Measurements from ENCODE around the gene BMPR1A. TPM values are rescaled to one million over a fixed set of nuclear protein-coding genes. Genes with fewer than 3 reads are reported as not detected.

BMPR1A gene
- total and polyA plus RNA-seq, 2 experiments from 2014 or later, result 14.2 to 82.5 TPM

- ATAC-seq, result no peak
- peaks cover 65% of the 10 kb centered on the region for H3K4me1 Mint-ChIP-seq
- Histone ChIP-seq H3K4me2 (peak overlapping the region; percentile 10; the same call in 1 of the 2 replicates), H3F3A (replicated peaks; ENCODE audit: low read depth) (no peaks in the 10 kb centered on the region), H3K36me3 (ENCODE audit: insufficient read depth) (no peaks in the 10 kb centered on the region), H4K20me1 (replicated peaks; ENCODE audit: insufficient read depth) (peaks cover 55% of the 10 kb centered on the region), H2AFZ (no peak overlapping the region), H3K27me3 (ENCODE audit: insufficient read depth) (no peaks in the 10 kb centered on the region), H3K4me3 (no peak overlapping the region), H3K27ac (ENCODE audit: low read depth) (peak overlapping the region; percentile 29; the same call in 1 of the 2 replicates), H3K79me2 (replicated peaks; ENCODE audit: insufficient read depth) (peaks cover 100% of the 10 kb centered on the region), H3K4me1 (ENCODE audit: insufficient read depth) (peaks cover 70% of the 10 kb centered on the region), H3K9me2 (ENCODE audit: insufficient read depth) (no peaks in the 10 kb centered on the region)
- peak; percentile 63 for DNase-seq (ENCODE audit: low spot score)
- H3K27me3 Mint-ChIP-seq (ENCODE audit: insufficient read depth, low read depth, poor library complexity), result peaks cover 4% of the 10 kb centered on the region
- no peaks in the 10 kb centered on the region for H3K9me3 Mint-ChIP-seq
- no peak overlapping the region for H3K4me3 Mint-ChIP-seq
- H3K27ac Mint-ChIP-seq, result no peak overlapping the region
- TF ChIP-seq, protein P1, sequence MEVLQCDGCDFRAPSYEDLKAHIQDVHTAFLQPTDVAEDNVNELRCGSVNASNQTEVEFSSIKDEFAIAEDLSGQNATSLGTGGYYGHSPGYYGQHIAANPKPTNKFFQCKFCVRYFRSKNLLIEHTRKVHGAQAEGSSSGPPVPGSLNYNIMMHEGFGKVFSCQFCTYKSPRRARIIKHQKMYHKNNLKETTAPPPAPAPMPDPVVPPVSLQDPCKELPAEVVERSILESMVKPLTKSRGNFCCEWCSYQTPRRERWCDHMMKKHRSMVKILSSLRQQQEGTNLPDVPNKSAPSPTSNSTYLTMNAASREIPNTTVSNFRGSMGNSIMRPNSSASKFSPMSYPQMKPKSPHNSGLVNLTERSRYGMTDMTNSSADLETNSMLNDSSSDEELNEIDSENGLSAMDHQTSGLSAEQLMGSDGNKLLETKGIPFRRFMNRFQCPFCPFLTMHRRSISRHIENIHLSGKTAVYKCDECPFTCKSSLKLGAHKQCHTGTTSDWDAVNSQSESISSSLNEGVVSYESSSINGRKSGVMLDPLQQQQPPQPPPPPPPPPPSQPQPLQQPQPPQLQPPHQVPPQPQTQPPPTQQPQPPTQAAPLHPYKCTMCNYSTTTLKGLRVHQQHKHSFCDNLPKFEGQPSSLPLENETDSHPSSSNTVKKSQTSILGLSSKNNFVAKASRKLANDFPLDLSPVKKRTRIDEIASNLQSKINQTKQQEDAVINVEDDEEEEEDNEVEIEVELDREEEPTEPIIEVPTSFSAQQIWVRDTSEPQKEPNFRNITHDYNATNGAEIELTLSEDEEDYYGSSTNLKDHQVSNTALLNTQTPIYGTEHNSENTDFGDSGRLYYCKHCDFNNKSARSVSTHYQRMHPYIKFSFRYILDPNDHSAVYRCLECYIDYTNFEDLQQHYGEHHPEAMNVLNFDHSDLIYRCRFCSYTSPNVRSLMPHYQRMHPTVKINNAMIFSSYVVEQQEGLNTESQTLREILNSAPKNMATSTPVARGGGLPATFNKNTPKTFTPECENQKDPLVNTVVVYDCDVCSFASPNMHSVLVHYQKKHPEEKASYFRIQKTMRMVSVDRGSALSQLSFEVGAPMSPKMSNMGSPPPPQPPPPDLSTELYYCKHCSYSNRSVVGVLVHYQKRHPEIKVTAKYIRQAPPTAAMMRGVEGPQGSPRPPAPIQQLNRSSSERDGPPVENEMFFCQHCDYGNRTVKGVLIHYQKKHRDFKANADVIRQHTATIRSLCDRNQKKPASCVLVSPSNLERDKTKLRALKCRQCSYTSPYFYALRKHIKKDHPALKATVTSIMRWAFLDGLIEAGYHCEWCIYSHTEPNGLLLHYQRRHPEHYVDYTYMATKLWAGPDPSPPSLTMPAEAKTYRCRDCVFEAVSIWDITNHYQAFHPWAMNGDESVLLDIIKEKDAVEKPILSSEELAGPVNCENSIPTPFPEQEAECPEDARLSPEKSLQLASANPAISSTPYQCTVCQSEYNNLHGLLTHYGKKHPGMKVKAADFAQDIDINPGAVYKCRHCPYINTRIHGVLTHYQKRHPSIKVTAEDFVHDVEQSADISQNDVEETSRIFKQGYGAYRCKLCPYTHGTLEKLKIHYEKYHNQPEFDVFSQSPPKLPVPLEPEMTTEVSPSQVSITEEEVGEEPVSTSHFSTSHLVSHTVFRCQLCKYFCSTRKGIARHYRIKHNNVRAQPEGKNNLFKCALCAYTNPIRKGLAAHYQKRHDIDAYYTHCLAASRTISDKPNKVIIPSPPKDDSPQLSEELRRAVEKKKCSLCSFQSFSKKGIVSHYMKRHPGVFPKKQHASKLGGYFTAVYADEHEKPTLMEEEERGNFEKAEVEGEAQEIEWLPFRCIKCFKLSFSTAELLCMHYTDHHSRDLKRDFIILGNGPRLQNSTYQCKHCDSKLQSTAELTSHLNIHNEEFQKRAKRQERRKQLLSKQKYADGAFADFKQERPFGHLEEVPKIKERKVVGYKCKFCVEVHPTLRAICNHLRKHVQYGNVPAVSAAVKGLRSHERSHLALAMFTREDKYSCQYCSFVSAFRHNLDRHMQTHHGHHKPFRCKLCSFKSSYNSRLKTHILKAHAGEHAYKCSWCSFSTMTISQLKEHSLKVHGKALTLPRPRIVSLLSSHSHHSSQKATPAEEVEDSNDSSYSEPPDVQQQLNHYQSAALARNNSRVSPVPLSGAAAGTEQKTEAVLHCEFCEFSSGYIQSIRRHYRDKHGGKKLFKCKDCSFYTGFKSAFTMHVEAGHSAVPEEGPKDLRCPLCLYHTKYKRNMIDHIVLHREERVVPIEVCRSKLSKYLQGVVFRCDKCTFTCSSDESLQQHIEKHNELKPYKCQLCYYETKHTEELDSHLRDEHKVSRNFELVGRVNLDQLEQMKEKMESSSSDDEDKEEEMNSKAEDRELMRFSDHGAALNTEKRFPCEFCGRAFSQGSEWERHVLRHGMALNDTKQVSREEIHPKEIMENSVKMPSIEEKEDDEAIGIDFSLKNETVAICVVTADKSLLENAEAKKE (CRISPR knock-in tag; IDR thresholded peaks at IDR 0.05), result no peak
- TF ChIP-seq STAT1 (IDR thresholded peaks at IDR 0.05; ENCODE audit: unreplicated experiment), result no peak
- no peak for TF ChIP-seq REST (IDR thresholded peaks at IDR 0.05; ENCODE audit: unreplicated experiment)
- TF ChIP-seq POLR2AphosphoS5 (IDR thresholded peaks at IDR 0.05; ENCODE audit: low read depth), result no peak
- TF ChIP-seq ZNF114 (CRISPR knock-in tag; IDR thresholded peaks at IDR 0.05), result no peak
- TF ChIP-seq, protein P2, sequence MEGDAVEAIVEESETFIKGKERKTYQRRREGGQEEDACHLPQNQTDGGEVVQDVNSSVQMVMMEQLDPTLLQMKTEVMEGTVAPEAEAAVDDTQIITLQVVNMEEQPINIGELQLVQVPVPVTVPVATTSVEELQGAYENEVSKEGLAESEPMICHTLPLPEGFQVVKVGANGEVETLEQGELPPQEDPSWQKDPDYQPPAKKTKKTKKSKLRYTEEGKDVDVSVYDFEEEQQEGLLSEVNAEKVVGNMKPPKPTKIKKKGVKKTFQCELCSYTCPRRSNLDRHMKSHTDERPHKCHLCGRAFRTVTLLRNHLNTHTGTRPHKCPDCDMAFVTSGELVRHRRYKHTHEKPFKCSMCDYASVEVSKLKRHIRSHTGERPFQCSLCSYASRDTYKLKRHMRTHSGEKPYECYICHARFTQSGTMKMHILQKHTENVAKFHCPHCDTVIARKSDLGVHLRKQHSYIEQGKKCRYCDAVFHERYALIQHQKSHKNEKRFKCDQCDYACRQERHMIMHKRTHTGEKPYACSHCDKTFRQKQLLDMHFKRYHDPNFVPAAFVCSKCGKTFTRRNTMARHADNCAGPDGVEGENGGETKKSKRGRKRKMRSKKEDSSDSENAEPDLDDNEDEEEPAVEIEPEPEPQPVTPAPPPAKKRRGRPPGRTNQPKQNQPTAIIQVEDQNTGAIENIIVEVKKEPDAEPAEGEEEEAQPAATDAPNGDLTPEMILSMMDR (conservative IDR thresholded peaks at IDR 0.05; ENCODE audit: low read depth in 2 of 2), result no peak
- no peak for TF ChIP-seq JUNB (IDR thresholded peaks at IDR 0.05; ENCODE audit: unreplicated experiment)
- no peak for TF ChIP-seq ZNF331 (CRISPR knock-in tag; IDR thresholded peaks at IDR 0.05; ENCODE audit: low read depth)
- TF ChIP-seq NANOG (IDR thresholded peaks at IDR 0.05; ENCODE audit: borderline replicate concordance), result no peak
- TF ChIP-seq EZH2 (IDR thresholded peaks at IDR 0.05; ENCODE audit: low read depth, unreplicated experiment), result no peak
- TF ChIP-seq EZH2phosphoT487 (IDR thresholded peaks at IDR 0.05; ENCODE audit: unreplicated experiment), result no peak
- TF ChIP-seq ETS1 (IDR thresholded peaks at IDR 0.05), result no peak
- no peak for TF ChIP-seq CREB1 (CRISPR knock-in tag; IDR thresholded peaks at IDR 0.05; ENCODE audit: low read depth)
- no peaks in the 10 kb centered on the region for H3K36me3 Mint-ChIP-seq (ENCODE audit: low read depth)
These were observed 71.2 kb downstream of the BMPR1A start for GRCh38 chr10:86827639-86828038.
